CMK (cell line): ENCODE measurements around the gene ASPDH.
"Not testable (repeated sequence)": the region's sequence is repeated elsewhere in the genome, so short reads cannot be mapped to it uniquely, and the experiment has no call there.

Experiments used
- DNase-seq: peaks from one replicate; pipeline ENCODE4 v3.0.0-alpha.2; 2010; ENCODE audit warnings: low read depth

ASPDH gene

DNA sequence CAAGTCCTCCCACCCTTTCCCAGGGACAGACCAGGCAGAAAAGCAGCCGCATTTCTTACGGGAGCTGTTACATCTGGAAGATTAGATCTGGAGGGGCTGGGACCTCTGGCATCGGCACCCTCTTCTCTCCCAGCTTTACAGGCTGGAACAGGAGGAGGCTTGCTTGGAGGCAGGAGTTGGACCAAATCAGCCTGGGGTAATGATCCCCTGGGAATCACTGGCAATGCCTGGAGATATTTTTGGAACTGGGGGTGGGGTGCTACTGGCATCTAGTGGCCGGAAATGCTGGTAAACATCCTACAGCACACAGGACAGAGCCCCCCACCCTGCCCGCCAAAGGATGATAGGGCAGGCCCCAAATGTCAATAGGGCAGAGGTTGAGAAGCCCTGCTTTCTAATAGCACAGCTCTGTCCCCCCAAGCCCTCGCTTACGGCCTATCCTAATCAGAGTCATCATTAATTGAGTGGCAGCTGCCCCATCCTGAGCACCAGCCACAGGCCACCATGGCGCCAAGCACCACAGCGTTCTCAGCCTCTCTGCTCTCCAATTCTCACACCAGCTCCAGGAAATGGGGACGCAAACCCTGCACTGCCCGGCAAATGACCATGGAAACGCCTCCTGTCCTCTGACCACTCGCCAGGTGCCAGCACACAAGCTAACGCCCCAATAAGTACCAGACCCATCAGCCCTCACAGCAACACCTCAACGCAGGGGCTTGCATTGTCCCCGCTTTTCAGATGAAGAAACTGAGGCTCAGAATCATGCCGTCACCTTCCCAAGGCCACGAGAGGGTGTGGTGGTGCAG lies 33.9 kb upstream of the ASPDH start:
- no peak for DNase-seq

DNA sequence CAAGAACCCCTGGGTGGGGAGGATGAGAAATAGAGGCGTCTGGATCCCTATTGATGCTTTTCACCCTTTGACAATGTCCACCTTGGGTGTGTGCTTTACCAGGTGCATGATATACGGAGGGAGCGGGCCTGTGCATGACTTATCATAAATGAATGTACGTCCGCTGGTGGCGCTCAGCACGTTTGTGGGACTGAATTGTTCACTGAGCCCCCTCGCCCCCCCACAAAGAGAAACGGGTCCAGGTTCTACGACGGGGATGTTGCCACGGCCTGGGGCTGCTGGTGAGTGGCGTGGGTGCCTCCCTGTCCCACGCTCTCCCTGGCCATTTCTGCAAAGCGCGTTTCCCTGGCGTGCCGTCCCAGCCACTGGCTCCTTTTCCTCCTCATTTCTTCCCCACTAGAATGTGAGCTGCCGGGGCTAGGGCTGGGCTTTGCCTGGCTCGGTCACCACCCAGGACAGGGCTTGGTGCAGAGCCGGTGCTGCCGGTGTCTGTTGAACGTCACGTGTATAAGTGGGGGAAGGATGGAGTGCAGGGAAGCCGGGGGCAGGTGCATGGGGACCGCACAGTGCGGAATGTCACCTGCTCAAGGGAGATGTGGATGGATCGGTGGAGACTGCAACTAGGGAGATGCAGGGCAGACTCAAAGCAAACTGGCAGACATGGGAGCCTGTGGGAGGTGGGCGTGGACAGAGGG lies 33.0 kb upstream of the ASPDH start:
- no peak for DNase-seq

DNA sequence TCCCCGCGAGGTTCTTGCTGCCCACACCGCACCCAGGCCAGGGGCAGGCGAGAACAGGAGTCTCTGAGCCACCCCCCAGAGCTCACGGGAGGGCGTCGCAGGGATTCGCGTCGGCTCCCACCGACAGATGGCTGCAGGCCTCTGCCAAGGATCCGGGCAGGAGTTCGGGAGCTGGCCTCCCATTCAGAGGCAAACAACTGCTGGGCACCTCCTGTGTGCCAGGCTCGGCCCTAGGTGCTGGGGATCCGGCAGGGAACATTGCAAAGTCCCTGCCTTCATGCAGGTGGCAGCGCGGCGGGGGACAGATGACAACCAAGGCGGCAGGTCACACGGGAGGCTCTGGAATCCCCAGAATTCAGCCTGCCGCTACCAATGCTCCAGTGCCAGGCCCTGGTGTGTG lies 29.2 kb upstream of the ASPDH start:
- no peak for DNase-seq

DNA sequence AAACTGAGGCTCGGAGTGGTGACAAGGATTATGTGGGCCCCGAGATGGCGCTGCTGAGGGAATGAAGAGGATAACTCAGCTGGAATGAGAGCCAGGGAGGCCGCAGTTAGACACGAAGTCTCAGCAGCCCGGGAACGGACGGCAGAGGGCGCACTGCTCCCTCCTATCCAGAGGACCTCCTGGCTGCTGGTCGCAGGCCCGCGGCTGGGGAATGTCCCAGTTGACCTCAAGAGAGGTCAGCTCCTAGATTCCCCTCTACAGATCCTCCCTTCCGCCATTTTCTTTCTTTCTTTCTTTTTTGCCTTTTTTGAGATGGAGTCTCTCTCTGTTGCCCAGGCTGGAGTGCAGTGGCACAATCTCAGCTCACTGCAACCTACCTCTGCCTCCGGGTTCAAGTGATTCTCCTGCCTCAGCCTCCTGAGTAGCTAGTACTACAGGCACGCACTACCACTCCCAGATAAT lies 24.1 kb upstream of the ASPDH start:
- DNase-seq: peak; percentile 70

DNA sequence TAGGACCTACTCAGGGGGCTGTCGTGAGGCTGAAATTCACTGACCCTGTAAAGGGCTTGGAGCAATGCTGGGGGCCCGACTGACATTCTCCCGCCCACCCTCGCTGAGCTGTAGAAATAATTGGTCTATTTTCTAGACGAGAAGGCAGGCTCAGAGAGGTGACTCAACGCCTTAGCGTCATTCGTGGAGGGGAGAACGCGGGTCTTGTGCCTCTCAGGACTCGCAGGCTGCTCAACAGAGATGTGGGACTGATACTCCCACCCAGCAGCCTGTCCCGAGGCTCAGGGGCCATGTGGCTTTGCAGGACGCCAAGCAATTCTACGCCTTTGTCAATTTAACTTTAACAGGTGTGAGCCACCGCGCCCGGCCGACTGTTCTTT lies 23.6 kb upstream of the ASPDH start:
- DNase-seq: no peak

DNA sequence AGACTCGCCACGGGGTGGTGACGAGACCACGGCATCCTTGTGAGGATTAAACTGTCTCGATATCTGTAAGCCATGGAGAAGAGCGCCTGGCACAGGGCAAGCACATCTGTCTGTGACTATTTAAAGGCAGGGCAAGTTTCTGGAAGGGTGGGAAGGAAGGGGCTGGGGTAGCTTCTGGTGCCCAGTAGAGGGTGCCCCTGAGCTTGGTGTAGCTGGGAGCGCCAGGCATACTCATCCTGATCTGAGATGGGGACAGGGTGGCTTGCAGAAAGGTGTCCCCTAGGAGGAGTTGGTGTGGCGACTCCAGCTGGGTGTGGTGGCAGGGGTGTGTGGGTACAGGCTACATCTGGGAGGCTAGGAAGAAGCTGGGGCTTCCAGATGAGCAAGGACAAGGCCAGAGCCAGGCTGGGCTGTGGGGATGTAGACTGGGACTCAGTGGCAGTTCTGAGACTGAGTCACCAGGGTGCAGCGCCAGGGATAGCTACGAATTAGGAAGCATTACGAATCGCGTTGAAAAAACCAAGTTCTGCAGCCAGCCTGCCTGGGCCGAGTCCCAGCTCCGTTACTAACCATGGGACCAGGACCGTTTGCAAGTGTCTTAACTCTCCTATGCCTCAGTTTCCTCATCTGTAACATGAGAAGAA lies 23.1 kb upstream of the ASPDH start:
- DNase-seq: no peak

DNA sequence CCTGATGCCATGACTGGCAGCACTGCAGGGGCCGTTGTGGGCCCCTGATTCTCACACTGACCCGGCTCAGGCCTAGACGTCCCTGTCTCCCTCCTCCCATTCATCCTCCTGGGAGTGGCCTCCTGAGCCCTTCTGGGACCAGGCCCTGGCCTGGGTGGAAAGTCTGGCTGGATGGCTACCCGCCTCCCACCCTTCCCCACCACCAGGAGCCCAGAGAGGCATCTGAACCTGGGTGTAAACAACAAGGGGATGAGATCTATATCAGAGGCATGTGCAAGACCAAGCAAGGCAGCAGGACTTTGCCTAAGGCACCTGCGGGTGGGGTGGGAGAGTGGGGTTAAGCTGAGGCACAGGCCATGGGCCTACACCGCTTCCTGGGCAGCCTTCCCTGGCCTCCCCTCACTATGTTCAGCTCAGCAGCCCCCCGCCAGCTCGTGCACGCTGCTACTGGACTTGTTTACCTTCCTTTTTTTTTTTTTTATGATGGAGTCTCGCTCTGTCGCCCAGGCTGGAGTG lies 22.0 kb upstream of the ASPDH start:
- no peak for DNase-seq

DNA sequence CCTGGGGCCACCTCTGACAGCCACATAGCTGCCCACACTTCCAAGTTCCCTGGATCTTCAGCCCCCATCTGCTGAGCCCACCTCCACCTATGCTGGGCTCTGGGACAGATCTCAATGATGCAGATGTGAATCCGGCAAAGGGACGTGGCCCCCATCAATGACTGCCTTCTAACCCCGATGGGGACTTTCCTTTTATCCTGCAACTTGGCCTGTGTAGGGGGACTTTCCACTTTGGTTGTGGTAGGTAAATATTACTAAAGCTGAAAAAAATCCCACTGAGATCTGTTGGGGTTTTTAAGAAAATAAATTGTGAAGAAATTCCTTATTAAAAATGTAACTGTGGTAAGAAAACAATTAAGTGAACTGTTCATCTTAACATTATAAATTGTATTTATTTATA lies 20.8 kb upstream of the ASPDH start:
- DNase-seq: no peak

DNA sequence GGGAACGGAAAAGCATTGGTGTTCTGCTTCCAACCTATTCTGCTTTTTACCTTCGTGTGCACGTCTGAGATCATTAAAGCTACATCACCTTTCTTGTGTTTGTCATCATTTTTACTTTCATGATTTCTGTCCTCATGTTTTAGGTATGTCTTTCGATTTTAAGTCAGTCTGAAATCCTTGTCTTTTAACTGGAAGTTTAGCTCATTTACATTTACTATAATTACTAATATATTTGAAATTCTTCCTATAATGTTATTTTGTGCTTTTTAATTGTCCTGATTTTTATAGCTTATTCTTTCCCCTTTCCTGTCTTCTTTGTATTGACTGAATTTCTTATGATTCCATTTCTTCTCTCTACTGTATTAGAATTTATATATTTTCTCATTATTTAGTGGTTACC lies 19.2 kb upstream of the ASPDH start:
- no peak for DNase-seq

DNA sequence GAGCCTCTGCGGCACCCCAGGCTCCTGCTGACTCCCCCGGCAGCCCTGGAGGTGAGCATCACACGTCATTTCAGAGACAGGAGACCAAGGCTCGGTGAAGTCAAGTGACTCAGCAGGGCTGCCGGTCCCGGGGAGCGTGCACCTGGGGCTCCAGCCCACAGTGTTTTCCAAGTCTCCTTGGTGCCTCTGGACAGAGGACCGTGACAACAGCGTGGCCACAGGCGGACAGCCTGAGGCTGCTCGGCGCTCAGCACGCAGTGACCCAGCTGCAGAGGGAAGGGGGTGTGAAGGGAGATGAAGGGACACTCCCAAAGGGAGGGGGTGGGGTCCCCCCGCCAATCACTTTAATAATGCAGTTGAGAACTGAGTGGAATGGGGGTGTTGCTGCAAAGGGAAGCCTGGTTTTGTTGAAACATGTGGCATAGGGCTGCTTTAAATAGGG lies 17.5 kb upstream of the ASPDH start:
- no peak for DNase-seq

DNA sequence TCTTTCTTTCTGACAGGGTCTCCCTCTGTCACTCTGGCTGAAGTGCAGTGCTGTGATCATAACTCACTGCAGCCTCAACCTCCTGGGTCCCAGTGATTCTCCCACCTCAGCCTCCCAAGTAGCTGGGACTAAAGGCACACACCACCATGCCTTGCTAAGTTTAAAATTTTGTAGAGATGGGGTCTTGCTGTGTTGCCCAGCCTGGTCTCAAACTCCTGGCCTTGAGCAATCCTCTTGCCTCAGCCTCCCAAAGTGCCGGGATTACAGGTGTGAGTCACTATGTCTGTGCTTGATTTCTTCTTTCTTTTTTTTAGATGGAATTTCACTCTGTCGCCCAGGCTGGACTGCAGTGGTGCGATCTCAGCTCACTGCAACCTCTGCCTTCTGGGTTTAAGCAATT lies 14.3 kb upstream of the ASPDH start:
- not testable (repeated sequence) for DNase-seq

DNA sequence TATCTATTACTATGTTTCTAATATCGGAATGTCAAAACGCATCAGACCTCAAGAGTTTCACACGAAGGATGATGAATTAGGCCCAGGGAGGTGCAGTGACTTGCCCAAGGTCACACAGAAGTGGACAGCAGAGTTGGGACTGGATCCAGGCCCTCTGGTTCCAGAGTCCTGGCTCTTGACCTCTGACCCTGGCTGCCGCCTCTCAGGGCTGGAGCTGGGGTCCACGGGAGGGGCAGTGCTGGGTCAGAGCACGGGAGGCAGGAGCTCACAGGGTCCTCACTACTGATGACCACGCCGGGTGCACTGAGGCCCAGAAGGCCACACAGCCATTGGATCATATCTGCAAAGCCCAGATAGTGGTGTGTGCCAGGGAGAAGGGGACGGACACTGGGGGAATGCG lies 9.2 kb upstream of the ASPDH start:
- DNase-seq: no peak

DNA sequence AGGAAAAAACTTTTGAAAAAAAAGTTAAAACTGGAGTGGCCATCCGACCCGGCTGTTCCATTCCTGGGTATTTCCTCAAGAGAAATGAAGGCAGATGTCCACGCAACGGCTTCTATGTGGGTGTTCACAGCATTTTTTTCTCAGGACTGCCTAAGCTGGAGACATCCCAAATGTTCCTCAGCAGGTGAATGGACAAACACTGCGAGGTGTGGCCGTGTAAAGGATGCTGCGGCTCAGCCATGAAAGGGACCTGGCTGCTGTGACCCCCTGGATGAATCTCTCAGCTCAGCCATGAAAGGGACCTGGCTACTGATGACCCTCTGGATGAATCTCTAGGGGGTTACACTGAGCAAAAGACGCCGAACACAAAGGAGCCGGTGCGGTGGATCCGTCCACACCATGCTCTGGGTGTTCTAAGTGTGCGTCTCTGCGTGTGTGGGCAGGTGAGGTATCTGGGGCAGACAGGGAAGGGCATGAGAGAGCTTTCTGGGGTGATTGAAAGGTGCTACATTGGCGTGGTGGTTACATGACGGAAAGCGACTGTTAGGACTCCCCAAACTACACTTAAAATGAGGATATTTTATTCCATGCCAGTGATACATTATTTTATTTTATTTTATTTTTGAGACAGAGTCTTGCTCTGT lies 7.2 kb upstream of the ASPDH start:
- DNase-seq: no peak

DNA sequence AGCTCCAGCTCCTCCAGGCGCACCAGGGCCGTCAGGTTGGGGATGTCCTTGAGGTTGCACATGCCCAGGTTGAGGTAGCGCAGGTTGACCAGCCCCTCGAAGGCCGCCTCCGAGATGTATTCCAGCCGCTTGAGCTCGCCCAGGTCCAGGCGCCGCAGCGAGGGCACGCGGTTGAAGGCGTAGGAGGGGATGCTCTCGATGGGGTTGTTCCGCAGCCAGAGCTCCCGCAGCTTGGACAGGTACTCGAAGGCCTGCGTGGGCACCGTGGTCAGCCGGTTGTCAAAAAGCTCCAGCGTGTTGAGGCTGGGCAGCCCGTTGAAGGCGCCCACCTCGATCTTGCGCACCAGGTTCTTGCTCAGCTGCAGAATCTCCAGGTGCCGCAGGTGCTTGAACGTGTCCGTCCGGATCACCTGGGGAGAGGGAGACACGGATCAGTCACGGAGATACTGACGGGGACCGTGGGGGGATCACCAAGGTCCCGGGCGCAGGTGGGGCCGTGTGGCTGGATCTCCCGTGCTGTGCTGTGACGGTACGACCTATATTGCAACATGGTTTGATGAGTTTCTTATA lies 5.4 kb upstream of the ASPDH start:
- DNase-seq: no peak

DNA sequence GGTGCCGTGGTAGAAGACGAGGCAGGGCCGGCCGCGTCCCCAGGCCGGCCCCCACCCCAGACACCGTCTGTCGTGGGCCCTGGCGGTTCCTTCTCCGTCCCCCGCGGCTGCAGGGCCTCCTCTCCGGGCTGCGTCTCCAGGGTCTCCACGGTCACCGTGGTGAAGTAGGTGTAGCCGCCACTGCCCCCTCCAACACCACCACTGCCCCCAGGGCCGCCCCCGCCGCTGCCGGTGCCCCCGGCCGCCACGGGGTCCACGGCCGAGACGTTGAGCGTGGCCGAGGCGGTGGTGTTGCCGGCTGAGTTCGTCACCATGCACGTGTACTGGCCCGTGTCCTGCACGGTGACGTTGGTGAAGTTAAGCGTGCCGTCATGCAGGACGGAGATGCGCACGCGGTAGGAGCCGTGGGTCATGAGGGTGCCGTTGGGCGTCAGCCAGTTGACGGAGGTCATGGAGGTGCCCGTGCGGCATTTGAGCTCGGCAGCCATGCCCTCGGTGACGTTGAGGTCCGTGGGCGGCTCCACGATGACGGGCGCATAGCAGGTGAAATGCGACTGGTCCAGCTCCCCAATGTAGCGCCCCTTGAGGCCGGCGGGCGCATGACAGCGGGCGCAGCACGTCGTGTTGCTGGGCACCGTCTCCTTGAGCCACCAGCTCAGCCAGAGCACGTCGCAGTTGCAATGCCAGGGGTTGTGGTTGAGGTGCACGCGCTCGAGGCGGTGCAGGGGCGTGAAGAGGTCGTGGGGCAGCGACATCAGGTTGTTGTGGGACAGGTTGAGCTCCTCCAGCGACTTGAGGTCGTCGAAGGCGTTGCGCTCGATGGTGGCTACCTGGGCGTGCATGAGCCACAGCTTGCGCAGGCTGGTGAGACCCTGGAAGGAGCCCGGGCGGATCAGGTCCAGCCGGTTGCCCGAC lies 4.6 kb upstream of the ASPDH start:
- no peak for DNase-seq

DNA sequence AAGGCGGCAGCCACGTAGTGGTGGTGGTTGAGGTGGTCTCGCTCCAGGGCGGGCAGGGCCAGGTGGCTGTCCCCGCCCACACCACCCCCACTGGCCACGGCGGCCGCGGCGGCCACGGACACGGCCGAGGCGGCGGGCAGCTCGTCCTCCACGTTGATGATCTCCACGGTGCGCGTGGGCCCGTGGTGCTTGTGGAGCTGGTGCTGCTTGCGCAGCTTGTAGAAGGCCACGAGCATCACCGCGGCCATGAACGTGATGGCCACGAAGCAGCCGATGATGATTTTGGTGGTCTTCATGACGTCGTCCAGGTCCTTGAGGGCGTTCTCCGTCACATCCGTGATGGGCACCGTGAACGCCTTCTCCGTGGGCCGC lies 4.0 kb upstream of the ASPDH start:
- no peak for DNase-seq

DNA sequence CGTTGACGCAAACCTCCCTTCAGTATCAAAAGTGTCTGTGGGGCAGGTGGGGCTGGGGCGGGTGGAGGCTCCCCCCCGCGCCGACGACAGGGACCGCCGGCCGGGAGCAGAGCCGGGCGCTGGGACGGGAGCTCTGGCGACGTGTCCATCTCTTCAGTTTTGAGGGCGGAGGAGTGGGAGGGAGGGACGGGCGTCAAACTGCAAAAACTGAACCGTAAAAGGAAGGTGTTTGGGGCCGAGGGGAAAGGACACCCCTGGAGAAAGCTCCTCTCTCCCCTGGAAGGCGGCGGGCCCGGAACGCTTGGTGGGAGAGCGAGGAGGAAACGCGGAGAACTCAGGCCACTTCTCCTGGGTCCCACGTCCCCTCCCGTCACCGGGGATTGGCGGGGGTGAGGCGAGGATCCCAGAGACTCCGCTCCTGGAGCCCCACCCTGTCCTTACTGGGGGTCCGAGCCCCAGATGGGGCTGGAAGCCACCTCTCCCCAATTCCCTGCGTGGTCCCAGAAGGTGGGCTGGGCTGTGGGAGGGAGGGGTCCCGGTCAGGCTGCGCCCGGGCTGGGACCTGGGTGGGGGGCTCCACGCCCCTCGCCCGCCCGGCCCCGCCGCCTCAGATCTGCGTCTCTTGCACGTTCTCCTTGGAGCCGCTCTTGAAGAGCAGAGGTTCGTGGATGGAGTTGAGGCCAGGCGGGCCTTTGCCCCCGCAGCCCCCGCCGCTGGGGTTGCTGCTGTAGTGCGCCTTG lies 3.4 kb upstream of the ASPDH start:
- no peak for DNase-seq

DNA sequence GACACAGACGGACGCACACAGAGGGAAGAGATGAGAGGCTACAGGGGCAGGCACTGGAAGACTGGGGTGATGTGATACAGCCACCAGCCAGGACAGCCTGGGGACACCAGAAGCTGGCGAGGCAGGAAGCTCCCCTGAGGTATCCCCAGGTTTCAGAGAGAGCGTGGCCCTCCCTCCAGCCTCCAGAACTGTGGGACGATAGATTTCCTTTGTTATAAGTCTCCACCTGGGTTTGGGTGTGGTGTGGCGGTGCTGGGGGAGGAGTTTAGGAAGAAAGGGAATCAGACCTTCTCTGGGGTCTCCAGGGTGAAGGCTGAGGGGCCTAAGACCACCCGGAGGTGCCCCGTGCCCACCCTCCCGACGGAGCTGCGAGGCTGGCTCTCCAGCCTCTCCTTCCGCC lies 2.7 kb upstream of the ASPDH start:
- no peak for DNase-seq

DNA sequence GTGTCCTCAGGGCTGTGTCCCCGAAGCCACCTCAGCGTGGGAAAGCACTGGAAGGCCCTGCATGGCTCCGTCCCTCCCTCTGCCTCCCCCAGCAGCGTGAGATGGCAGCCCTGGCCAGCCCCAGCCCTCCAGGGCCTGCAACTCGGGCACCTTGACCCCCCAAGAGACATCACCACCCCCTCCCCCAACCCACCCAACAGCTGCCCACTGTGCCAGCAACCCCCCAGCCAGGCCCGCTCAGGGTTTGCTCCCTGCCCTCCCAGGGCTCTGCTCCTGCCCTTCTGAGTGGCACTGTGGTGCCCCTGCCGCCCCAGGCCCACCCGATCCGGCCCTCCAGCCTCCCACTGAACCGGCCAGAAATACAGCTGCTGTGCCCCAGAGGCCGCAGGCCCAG lies 1.5 kb upstream of the ASPDH start:
- no peak for DNase-seq
